ENCODE measurements around the gene GNB4. TPM values are rescaled to one million over a fixed set of nuclear protein-coding genes. Genes with fewer than 3 reads are reported as not detected.

The GNB4 gene
- total and polyA plus RNA-seq, 2 donors (not counting 1 experiment from before 2014, with no cell fraction given) = 7.6 to 24.6 TPM

- Histone ChIP-seq H3K27ac (ENCODE audit: low read length in 2 of 2) (no peak overlapping the region), H3K4me2 (replicated peaks; ENCODE audit: low read depth, low read length, poor library complexity, severe bottlenecking) (no peak overlapping the region), H3K4me1 (ENCODE audit: control insufficient read depth in 2 of 2, insufficient read depth in 2 of 2, low read length in 2 of 2) (no peaks in the 10 kb centered on the region), H2AFZ (ENCODE audit: insufficient read depth, low read depth, low read length, poor library complexity, severe bottlenecking) (no peak overlapping the region), H3K27me3 (replicated peaks in 1 of 4; ENCODE audit: control extremely low read depth in 1 of 4, control insufficient read depth in 3 of 4, insufficient read depth in 4 of 4, low read length in 3 of 4) (no peaks in the 10 kb centered on the region), H3K79me2 (ENCODE audit: control insufficient read depth, insufficient read depth, low read length) (no peaks in the 10 kb centered on the region), H3K9me3 (ENCODE audit: control extremely low read depth in 1 of 3, control insufficient read depth in 2 of 3, insufficient read depth in 1 of 3, low read length in 2 of 3) (no peaks in the 10 kb centered on the region), H3K9ac (ENCODE audit: low read length) (no peak overlapping the region), H3K36me3 (replicated peaks in 1 of 2; ENCODE audit: control extremely low read depth in 1 of 2, control insufficient read depth in 1 of 2, extremely low read depth in 1 of 2, insufficient read depth in 2 of 2, low read length in 1 of 2) (peaks cover 16 to 20% of the 10 kb centered on the region in 2 experiments), H3K4me3 (ENCODE audit: control extremely low read depth in 1 of 5, extremely low read depth in 1 of 5, insufficient read depth in 1 of 5, low read depth in 2 of 5, low read length in 4 of 5) (no peak overlapping the region), H4K20me1 (ENCODE audit: control insufficient read depth, insufficient read depth, low read length, poor library complexity, severe bottlenecking) (no peaks in the 10 kb centered on the region)
- no peaks in the 10 kb centered on the region for H3K4me1 Mint-ChIP-seq
- no peak for ATAC-seq (ENCODE audit: low read depth)
- ChIA-PET CTCF (interaction anchor here (0.6 kb wide), 1 partner anchor 1862 kb away, joined by 6 read pairs; no protein-coding TSS in a partner anchor), POLR2A (no interaction called here)
- intact Hi-C loops (cut with micrococcal nuclease) = no loop called here
- H3K27me3 Mint-ChIP-seq = no peaks in the 10 kb centered on the region
- no peak overlapping the region for H3K4me3 Mint-ChIP-seq
- no peak for DNase-seq
- H3K9me3 Mint-ChIP-seq (ENCODE audit: insufficient read depth) = no peaks in the 10 kb centered on the region
- no peak overlapping the region for H3K27ac Mint-ChIP-seq
- TF ChIP-seq CTCF (IDR thresholded peaks at IDR 0.05) (no peak), EZH2 (IDR thresholded peaks at IDR 0.05; ENCODE audit: borderline replicate concordance, insufficient read depth, low read depth, low read length, poor library complexity, severe bottlenecking) (no peak)
- no CpG with 5 or more reads among the region's 2 CpGs for WGBS (ENCODE audit: insufficient coverage)
Observed at GRCh38 chr3:179414804-179415203, 36.5 kb downstream of the GNB4 start.

- peaks cover 14 to 16% of the 10 kb centered on the region in 2 experiments for H3K36me3 ChIP-seq (replicated peaks in 1 of 2; ENCODE audit: control extremely low read depth in 1 of 2, control insufficient read depth in 1 of 2, extremely low read depth in 1 of 2, insufficient read depth in 2 of 2, low read length in 1 of 2)
- no peak for DNase-seq
- H3K4me3 ChIP-seq (ENCODE audit: control extremely low read depth in 1 of 5, extremely low read depth in 1 of 5, insufficient read depth in 1 of 5, low read depth in 2 of 5, low read length in 4 of 5) = no peak overlapping the region
- Mint-ChIP-seq H3K27me3 (no peaks in the 10 kb centered on the region), H3K4me1 (no peaks in the 10 kb centered on the region), H3K4me3 (no peak overlapping the region), H3K27ac (no peak overlapping the region), H3K9me3 (ENCODE audit: insufficient read depth) (no peaks in the 10 kb centered on the region)
- CTCF ChIA-PET = interaction anchor here (1.2 kb wide), 1 partner anchor 143 kb away, joined by 3 read pairs; no protein-coding TSS in a partner anchor
- no peak for ATAC-seq (ENCODE audit: low read depth)
- intact Hi-C loops (cut with micrococcal nuclease) = no loop called here
- no peaks in the 10 kb centered on the region for H3K27me3 ChIP-seq (replicated peaks in 1 of 4; ENCODE audit: control extremely low read depth in 1 of 4, control insufficient read depth in 3 of 4, insufficient read depth in 4 of 4, low read length in 3 of 4)
- no peaks in the 10 kb centered on the region for H3K79me2 ChIP-seq (ENCODE audit: control insufficient read depth, insufficient read depth, low read length)
- H3K4me1 ChIP-seq (ENCODE audit: control insufficient read depth in 2 of 2, insufficient read depth in 2 of 2, low read length in 2 of 2) = no peaks in the 10 kb centered on the region
- no peak for TF ChIP-seq CTCF (IDR thresholded peaks at IDR 0.05)
- no peak for TF ChIP-seq EZH2 (IDR thresholded peaks at IDR 0.05; ENCODE audit: borderline replicate concordance, insufficient read depth, low read depth, low read length, poor library complexity, severe bottlenecking)
- no peak overlapping the region for H2AFZ ChIP-seq (ENCODE audit: insufficient read depth, low read depth, low read length, poor library complexity, severe bottlenecking)
- no peak overlapping the region for H3K9ac ChIP-seq (ENCODE audit: low read length)
- POLR2A ChIA-PET = no interaction called here
- no peak overlapping the region for H3K27ac ChIP-seq (ENCODE audit: low read length in 2 of 2)
- no peaks in the 10 kb centered on the region for H4K20me1 ChIP-seq (ENCODE audit: control insufficient read depth, insufficient read depth, low read length, poor library complexity, severe bottlenecking)
- no peak overlapping the region for H3K4me2 ChIP-seq (replicated peaks; ENCODE audit: low read depth, low read length, poor library complexity, severe bottlenecking)
- no peaks in the 10 kb centered on the region for H3K9me3 ChIP-seq (ENCODE audit: control extremely low read depth in 1 of 3, control insufficient read depth in 2 of 3, insufficient read depth in 1 of 3, low read length in 2 of 3)
Observed at GRCh38 chr3:179410999-179411398, 40.3 kb downstream of the GNB4 start.

Measured in B cell (primary cell).